Measurements from ENCODE around the gene FPGS. TPM values are rescaled to one million over a fixed set of nuclear protein-coding genes. Genes with fewer than 3 reads are reported as not detected.
A peak's percentile ranks its signal among the peaks of the same experiment; 100 is the strongest.

The FPGS gene
- total and polyA plus RNA-seq, 4 donors = 42.5 to 115 (median 93.6) TPM

DNA sequence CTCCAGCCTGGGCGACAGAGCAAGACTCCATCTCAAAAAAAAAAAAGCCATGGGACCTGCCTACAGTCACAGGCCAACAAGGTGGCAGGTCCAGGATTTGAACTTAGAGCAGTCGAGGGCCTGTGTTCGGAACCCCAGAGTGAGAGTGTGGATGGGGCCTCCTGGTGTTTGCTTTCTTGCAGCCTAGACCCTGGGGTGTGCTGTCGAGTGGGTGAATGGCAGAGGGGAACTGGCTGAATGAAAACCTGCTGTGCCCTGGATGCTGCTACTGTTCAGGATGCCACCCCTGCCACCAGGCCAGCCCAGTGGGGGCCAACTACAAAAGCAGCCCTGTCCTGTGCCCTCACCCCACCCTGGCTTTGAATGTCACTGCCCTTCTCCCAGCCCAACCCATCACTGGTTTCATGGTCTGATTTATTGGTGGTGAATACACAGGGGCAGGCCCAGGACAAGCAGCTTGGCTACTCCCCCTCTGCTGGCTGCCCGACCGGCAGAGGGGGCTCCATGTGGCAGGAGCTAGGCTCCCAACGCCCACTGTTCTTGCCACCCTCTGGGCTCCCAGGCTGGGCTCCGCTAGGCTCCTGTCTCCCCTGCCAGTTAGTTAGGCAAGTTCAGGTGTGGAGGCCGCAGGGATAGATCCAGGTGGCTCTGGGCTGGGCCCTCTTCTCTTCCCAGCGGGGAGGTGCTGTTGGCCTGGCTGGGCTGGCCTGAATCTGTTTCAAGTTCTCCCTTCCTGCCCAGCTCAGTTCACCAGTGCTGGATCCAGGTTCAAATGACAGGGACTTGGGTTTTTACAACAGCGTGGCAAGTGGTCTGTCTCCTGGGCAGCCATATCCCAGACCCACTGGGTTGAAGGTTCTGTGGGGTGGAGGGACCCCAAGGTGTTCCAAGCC is 12.2 kb downstream of the FPGS start:
- Histone ChIP-seq H3K27ac (ENCODE audit: low read depth in 1 of 2, low read length in 1 of 2) (peak overlapping the region in 1 of 2 donors; percentile 11), H3K9ac (ENCODE audit: insufficient read depth in 1 of 2, low read length in 2 of 2) (no peak overlapping the region), H3K4me1 (ENCODE audit: control insufficient read depth in 5 of 5, insufficient read depth in 5 of 5, low read length in 5 of 5) (no peaks in the 10 kb centered on the region), H3K9me3 (ENCODE audit: control insufficient read depth in 4 of 4, insufficient read depth in 3 of 4, low read length in 3 of 4) (no peaks in the 10 kb centered on the region), H3K27me3 (ENCODE audit: control insufficient read depth in 3 of 3, insufficient read depth in 3 of 3, low read length in 2 of 3) (no peaks in the 10 kb centered on the region), H3K4me3 (no peak overlapping the region), H3K36me3 (ENCODE audit: control insufficient read depth in 4 of 4, insufficient read depth in 4 of 4, low read length in 4 of 4) (peaks cover 21 to 77% (median 30%) of the 10 kb centered on the region in 4 donors)
- ATAC-seq (ENCODE audit: insufficient read depth, low FRiP score) = no peak
- TF ChIP-seq, protein P1, sequence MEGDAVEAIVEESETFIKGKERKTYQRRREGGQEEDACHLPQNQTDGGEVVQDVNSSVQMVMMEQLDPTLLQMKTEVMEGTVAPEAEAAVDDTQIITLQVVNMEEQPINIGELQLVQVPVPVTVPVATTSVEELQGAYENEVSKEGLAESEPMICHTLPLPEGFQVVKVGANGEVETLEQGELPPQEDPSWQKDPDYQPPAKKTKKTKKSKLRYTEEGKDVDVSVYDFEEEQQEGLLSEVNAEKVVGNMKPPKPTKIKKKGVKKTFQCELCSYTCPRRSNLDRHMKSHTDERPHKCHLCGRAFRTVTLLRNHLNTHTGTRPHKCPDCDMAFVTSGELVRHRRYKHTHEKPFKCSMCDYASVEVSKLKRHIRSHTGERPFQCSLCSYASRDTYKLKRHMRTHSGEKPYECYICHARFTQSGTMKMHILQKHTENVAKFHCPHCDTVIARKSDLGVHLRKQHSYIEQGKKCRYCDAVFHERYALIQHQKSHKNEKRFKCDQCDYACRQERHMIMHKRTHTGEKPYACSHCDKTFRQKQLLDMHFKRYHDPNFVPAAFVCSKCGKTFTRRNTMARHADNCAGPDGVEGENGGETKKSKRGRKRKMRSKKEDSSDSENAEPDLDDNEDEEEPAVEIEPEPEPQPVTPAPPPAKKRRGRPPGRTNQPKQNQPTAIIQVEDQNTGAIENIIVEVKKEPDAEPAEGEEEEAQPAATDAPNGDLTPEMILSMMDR (IDR thresholded peaks at IDR 0.05; ENCODE audit: control extremely low read depth, extremely low read depth) = no peak
- WGBS, 2 donors = 90 to 94% methylated on average over 11 of the region's 11 CpGs
- DNase-seq = no peak

DNA sequence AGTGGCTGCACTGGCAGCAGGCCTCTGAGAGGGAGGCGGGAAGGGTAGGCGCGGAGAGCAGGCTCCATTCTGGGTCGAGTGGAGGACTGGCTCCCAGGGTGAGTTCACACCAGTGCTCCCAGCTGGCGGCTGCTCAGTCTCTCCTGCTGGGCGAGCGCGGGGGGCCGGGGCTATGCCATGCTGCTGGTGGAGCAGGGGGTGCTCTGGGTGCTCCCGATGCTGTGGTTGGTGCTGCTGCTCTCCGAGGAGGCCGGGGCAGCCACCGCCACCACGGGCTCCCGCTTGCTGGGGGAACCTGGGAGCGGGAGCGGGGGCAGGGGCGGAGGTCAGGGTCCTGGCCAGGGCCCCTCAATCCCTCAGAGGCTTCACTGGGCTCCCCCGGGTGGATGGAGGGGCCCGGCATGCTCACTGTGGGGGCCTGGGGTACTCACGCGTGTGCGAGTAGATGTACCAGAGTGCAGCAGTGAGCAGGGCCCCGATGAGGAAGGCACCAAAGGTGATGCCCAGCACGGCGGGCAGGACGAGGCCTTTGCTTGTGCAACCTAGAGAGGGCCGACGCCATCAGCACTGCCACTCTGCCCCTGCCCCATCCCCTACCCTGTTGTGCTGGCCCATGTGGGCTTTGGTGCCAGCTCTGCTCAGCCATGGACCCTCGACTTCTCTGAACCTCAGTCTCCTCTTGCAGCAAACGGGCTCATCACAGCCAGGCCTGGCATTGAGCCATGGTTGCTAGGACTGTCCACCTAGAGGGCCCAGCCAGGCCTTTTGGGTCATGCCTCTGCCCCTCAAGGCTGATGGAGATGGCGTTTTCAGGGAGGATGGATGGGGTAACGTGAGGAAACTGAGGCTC is 13.1 kb downstream of the FPGS start:
- TF ChIP-seq, protein P1 (IDR thresholded peaks at IDR 0.05; ENCODE audit: control extremely low read depth, extremely low read depth) = no peak

DNA sequence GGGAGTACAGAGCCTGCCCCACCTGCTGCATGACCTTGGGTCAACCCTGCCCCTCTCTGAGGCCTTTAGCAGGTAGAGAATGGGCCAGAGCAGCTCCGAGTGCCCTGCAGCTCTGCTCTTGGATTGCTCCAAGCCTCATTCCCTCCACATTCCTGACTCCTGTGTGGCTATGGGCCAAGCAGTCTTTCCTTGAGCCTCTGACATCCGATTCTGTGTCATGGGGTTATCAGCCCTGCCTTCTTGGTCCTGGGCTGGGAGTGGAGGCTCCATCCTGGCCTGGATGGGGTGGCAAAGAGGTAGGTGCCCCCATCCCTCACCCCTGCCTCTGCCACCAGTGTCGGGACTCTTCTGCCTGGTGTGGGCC is 13.7 kb downstream of the FPGS start:
- 61 to 89% methylated on average over 3 of the region's 3 CpGs for WGBS, 2 donors
- Histone ChIP-seq H3K4me3 (no peak overlapping the region), H3K9me3 (ENCODE audit: control insufficient read depth in 4 of 4, insufficient read depth in 3 of 4, low read length in 3 of 4) (no peaks in the 10 kb centered on the region), H3K9ac (ENCODE audit: insufficient read depth in 1 of 2, low read length in 2 of 2) (no peak overlapping the region), H3K4me1 (ENCODE audit: control insufficient read depth in 5 of 5, insufficient read depth in 5 of 5, low read length in 5 of 5) (no peaks in the 10 kb centered on the region), H3K27ac (ENCODE audit: low read depth in 1 of 2, low read length in 1 of 2) (no peak overlapping the region), H3K27me3 (ENCODE audit: control insufficient read depth in 3 of 3, insufficient read depth in 3 of 3, low read length in 2 of 3) (no peaks in the 10 kb centered on the region), H3K36me3 (ENCODE audit: control insufficient read depth in 4 of 4, insufficient read depth in 4 of 4, low read length in 4 of 4) (peaks cover 20 to 74% (median 31%) of the 10 kb centered on the region in 4 donors)
- ATAC-seq (ENCODE audit: insufficient read depth, low FRiP score) = no peak
- TF ChIP-seq, protein P1 (IDR thresholded peaks at IDR 0.05; ENCODE audit: control extremely low read depth, extremely low read depth) = no peak
- DNase-seq = no peak

More for the DNA sequence above, 13.1 kb downstream of the FPGS start:
- no peak for ATAC-seq (ENCODE audit: insufficient read depth, low FRiP score)
- Histone ChIP-seq H3K9me3 (ENCODE audit: control insufficient read depth in 4 of 4, insufficient read depth in 3 of 4, low read length in 3 of 4) (no peaks in the 10 kb centered on the region), H3K9ac (ENCODE audit: insufficient read depth in 1 of 2, low read length in 2 of 2) (no peak overlapping the region), H3K27ac (ENCODE audit: low read depth in 1 of 2, low read length in 1 of 2) (peak overlapping the region in 1 of 2 donors; percentile 11), H3K4me3 (no peak overlapping the region), H3K4me1 (ENCODE audit: control insufficient read depth in 5 of 5, insufficient read depth in 5 of 5, low read length in 5 of 5) (no peaks in the 10 kb centered on the region), H3K36me3 (ENCODE audit: control insufficient read depth in 4 of 4, insufficient read depth in 4 of 4, low read length in 4 of 4) (peaks cover 19 to 71% (median 31%) of the 10 kb centered on the region in 4 donors), H3K27me3 (ENCODE audit: control insufficient read depth in 3 of 3, insufficient read depth in 3 of 3, low read length in 2 of 3) (no peaks in the 10 kb centered on the region)
- WGBS, 2 donors = 86 to 87% methylated on average over 33 of the region's 33 CpGs
- DNase-seq = no peak

All from lung (tissue), 12 donors.